AG04449 (cell line): ENCODE data around the gene KCNH2.

Experiments
- CTCF ChIA-PET: fragments of 350-600 bp; formaldehyde crosslinking; extraction: SDS; loops from one replicate; lab custom pipeline; 2021; ENCODE audit warnings: antibody characterized with exemption; lab: Yijun Ruan, JAX
- POLR2A ChIA-PET: fragments of 400-600, 350-600 bp; formaldehyde crosslinking; extraction: SDS; loops from one replicate; lab custom pipeline; 2020; ENCODE audit warnings: antibody characterized with exemption, inconsistent platforms; lab: Yijun Ruan, JAX
- DNase-seq: peaks from one replicate; pipeline ENCODE4 v3.0.0-alpha.2; 2010; ENCODE audit warnings: low read depth, low spot score
- H3K4me3 ChIP-seq: 2 replicates; pipeline ENCODE4 v1.5.1; 2011; ENCODE audit warnings: low read depth, mild to moderate bottlenecking, control low read depth, low read length
- CTCF ChIP-seq: IDR thresholded peaks from one replicate; pipeline ENCODE4 v1.5.1; 2011; ENCODE audit warnings: mild to moderate bottlenecking, moderate library complexity, low read length, control low read depth, inconsistent platforms; ENCODE audit not compliant: insufficient read depth; ENCODE audit errors: missing control alignments

KCNH2 gene

DNA sequence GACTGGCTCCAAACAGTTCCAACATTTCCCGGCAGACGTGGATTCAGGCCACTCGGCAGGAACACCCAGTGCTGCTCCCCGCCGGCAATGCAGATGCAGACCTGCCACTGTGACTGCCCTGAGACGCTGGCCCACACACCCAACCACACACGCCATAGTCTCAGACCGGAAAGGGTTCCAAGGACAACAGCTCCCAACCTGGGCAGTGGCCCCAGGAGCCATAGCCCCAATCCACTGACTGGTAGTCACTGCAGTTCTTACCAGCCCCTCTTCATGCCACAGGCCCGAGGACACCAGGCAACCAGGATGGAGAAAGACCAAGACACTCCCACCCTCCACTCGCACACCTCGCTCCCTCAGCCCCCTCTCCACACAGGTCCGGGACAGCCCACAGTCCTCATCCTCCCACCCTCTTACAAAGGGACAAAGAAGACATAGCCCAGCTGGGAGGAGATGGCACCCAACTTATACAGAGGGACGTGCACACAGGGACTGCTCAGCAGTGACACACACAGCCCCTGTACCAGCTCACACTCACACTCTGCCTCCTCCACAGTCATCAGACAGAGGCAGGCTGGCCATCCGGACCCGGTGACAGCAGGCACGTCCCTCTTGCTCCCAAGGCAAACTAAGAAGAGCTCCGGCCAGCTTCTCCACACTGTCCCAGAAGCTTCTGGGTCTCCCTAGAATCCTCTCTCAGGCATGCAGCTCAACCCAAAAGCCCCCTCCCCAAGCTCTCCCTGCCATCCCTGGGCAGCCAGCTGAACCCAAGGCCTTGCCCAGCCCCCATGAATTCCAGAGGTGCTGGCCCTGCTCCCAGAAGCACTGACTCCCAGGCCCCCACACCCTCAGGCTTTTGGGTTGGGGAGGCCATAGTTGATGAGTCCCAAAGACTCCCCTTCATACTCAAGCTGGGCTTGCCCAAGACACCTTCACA, 24.8 kb downstream of the KCNH2 start:
- no peak for TF ChIP-seq CTCF
- POLR2A ChIA-PET, result no interaction called here
- H3K4me3 ChIP-seq, result no peak overlapping the region
- CTCF ChIA-PET, result interaction anchor here (1.0 to 1.5 kb wide), 3 partner anchors 9 to 17 kb away, joined by 3 to 6 read pairs (median 5); no protein-coding TSS in a partner anchor
- DNase-seq, result no peak

GRCh38 chr7:150952331-150953050, 25.6 kb downstream of the KCNH2 start:
- no peak for DNase-seq
- no peak for TF ChIP-seq CTCF
- POLR2A ChIA-PET, result no interaction called here
- no peak overlapping the region for H3K4me3 ChIP-seq
- CTCF ChIA-PET, result no interaction called here

DNA sequence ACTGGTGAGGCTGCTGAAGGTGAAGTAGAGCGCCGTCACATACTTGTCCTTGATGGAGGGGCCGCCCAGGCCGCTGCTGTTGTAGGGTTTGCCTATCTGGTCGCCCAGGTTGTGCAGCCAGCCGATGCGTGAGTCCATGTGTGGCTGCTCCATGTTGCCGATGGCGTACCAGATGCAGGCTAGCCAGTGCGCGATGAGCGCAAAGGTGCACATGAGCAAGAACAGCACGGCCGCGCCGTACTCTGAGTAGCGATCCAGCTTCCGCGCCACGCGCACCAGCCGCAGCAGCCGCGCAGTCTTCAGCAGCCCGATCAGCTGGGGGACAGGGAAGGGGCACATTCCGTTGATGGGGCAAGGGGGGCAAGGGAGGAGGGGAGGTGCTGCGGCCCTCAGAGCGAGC, 26.6 kb downstream of the KCNH2 start:
- POLR2A ChIA-PET, result no interaction called here
- CTCF ChIA-PET, result no interaction called here

GRCh38 chr7:150951181-150951520, 27.0 kb downstream of the KCNH2 start:
- no peak overlapping the region for H3K4me3 ChIP-seq
- ChIA-PET POLR2A (no interaction called here), CTCF (no interaction called here)
- TF ChIP-seq CTCF, result no peak
- no peak for DNase-seq

More for the DNA sequence above, 26.6 kb downstream of the KCNH2 start:
- no peak for DNase-seq
- H3K4me3 ChIP-seq, result no peak overlapping the region
- no peak for TF ChIP-seq CTCF

- DNase-seq, result no peak
- ChIA-PET POLR2A (no interaction called here), CTCF (interaction anchor here (1.3 kb wide), 1 partner anchor 52 kb away, joined by 3 read pairs; no protein-coding TSS in a partner anchor)
- H3K4me3 ChIP-seq, result no peak overlapping the region
- TF ChIP-seq CTCF, result no peak
Observed at GRCh38 chr7:150950496-150951180, 27.5 kb downstream of the KCNH2 start.
